Gastrocnemius medialis (tissue), 4 donors: ENCODE data around the gene C1orf116.

ENCODE experiments used
- POLR2A ChIP-seq, 2 donors: fragments of 450-650 bp; IDR thresholded peaks; one replicate each; pipeline ENCODE4 v1.6.1; 2017; ENCODE audit warnings: antibody characterized with exemption in 2 of 2, mild to moderate bottlenecking in 2 of 2, moderate library complexity in 2 of 2
- TF ChIP-seq, protein P1 (sequence below), 5 experiments: fragments of 450-650 bp in 3 of 5; fragments of 200-600 bp in 2 of 5; sonication (generic) in 2 of 5; IDR thresholded peaks in 4 of 5; conservative IDR thresholded peaks in 1 of 5; 1 replicate in 4 of 5; 2 replicates in 1 of 5; pipeline ENCODE4 v1.5.1; 2016 to 2019; ENCODE audit warnings: antibody characterized with exemption in 5 of 5, mild to moderate bottlenecking in 3 of 5, moderate library complexity in 3 of 5

DNA sequence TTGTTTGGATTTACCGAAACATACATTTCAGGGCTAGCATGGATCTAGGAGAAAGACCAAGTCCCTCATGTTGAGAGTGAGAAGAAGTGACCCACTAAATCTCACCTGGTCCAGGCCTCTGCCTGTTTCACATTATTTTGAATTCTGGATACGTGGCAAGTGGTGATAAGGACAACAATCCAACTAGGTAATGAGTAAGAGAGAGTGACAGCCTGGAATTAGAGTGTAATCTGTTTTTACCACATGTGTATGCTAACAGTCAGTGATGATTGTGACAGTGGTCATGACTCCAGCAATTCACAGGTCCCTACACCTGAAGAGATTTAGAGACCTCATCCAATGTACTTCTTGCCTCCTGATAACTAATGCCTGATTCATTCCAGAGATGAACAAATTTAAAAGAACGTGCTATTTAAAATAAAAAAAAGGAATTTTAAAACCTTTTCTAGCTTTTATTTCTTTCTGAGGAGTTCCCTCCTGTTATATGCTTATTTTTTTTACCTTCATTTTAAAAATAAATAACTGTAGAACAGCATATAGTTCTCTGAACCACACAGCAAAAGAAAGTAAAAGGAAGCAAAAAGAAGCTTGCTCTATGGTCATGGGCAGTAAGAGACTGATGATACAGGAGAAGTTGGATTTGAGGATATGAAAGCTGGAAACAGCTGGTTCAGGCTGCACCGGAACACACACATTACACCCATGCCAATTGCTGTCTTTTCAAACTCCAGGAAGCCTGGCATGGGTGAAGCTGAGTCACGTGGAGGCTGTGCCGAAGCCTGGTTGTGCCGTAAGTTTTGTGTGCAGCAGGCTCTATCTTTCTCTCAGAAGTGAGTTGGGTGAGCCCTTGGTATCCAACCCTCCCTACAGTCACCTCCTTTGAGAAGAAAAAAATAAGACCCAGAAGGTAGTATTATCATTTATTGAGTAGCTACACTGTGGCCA is 14.7 kb downstream of the C1orf116 start:
- TF ChIP-seq, protein P1, sequence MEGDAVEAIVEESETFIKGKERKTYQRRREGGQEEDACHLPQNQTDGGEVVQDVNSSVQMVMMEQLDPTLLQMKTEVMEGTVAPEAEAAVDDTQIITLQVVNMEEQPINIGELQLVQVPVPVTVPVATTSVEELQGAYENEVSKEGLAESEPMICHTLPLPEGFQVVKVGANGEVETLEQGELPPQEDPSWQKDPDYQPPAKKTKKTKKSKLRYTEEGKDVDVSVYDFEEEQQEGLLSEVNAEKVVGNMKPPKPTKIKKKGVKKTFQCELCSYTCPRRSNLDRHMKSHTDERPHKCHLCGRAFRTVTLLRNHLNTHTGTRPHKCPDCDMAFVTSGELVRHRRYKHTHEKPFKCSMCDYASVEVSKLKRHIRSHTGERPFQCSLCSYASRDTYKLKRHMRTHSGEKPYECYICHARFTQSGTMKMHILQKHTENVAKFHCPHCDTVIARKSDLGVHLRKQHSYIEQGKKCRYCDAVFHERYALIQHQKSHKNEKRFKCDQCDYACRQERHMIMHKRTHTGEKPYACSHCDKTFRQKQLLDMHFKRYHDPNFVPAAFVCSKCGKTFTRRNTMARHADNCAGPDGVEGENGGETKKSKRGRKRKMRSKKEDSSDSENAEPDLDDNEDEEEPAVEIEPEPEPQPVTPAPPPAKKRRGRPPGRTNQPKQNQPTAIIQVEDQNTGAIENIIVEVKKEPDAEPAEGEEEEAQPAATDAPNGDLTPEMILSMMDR (IDR thresholded peaks at IDR 0.05 in 4 of 5, conservative IDR thresholded peaks at IDR 0.05 in 1 of 5) = no peak
- TF ChIP-seq POLR2A (IDR thresholded peaks at IDR 0.05) = no peak
